ENCODE measurements around the gene ADM2.

Gene ADM2

GRCh38 chr22:50498322-50498890 is 17.1 kb downstream of the ADM2 start:
- peak; percentile 71 for TF ChIP-seq CTCF (conservative IDR thresholded peaks at IDR 0.05; ENCODE audit: low read depth, low read length)
- DNase-seq (ENCODE audit: low read depth): no peak
- no peak overlapping the region for H3K4me3 ChIP-seq (ENCODE audit: low read length)

GRCh38 chr22:50500452-50500851 is 19.1 kb downstream of the ADM2 start:
- no peak for TF ChIP-seq CTCF (conservative IDR thresholded peaks at IDR 0.05; ENCODE audit: low read depth, low read length)
- no peak overlapping the region for H3K4me3 ChIP-seq (ENCODE audit: low read length)
- no peak for DNase-seq (ENCODE audit: low read depth)

GRCh38 chr22:50502096-50502495 is 20.8 kb downstream of the ADM2 start:
- H3K4me3 ChIP-seq (ENCODE audit: low read length): no peak overlapping the region
- no peak for TF ChIP-seq CTCF (conservative IDR thresholded peaks at IDR 0.05; ENCODE audit: low read depth, low read length)
- no peak for DNase-seq (ENCODE audit: low read depth)

GRCh38 chr22:50502628-50503474 is 21.5 kb downstream of the ADM2 start:
- no peak overlapping the region for H3K4me3 ChIP-seq (ENCODE audit: low read length)
- no peak for TF ChIP-seq CTCF (conservative IDR thresholded peaks at IDR 0.05; ENCODE audit: low read depth, low read length)
- no peak for DNase-seq (ENCODE audit: low read depth)

GRCh38 chr22:50503475-50504145 is 22.3 kb downstream of the ADM2 start:
- no peak for DNase-seq (ENCODE audit: low read depth)
- no peak for TF ChIP-seq CTCF (conservative IDR thresholded peaks at IDR 0.05; ENCODE audit: low read depth, low read length)
- no peak overlapping the region for H3K4me3 ChIP-seq (ENCODE audit: low read length)

GRCh38 chr22:50504369-50505211 is 23.2 kb downstream of the ADM2 start:
- no peak for DNase-seq (ENCODE audit: low read depth)
- H3K4me3 ChIP-seq (ENCODE audit: low read length): no peak overlapping the region
- TF ChIP-seq CTCF (conservative IDR thresholded peaks at IDR 0.05; ENCODE audit: low read depth, low read length): no peak

Data from retinal pigment epithelial cell (primary cell).